HEK293 (cell line): ENCODE measurements around the gene PRDM15.

Experiments
- REPIN1 ChIP-seq: fragments of 450-650 bp; formaldehyde crosslinking; IDR thresholded peaks from 2 replicates; pipeline ENCODE4 v1.5.1; 2017; ENCODE audit warnings: missing biosample characterization, missing genetic modification characterization, low read depth
- YY1 ChIP-seq: fragments of 450-650 bp; formaldehyde crosslinking; IDR thresholded peaks from 2 replicates; pipeline ENCODE4 v1.5.1; 2018; ENCODE audit warnings: missing biosample characterization, missing genetic modification characterization
- ZNF146 ChIP-seq: fragments of 450-650 bp; formaldehyde crosslinking; IDR thresholded peaks from 2 replicates; pipeline ENCODE4 v1.5.1; 2016; ENCODE audit warnings: missing biosample characterization, missing genetic modification characterization
- ZNF16 ChIP-seq: fragments of 450-650 bp; formaldehyde crosslinking; IDR thresholded peaks from 2 replicates; pipeline ENCODE4 v1.5.1; 2016; ENCODE audit warnings: low read depth, missing biosample characterization, missing genetic modification characterization
- ZNF76 ChIP-seq: fragments of 450-650 bp; formaldehyde crosslinking; IDR thresholded peaks from 2 replicates; pipeline ENCODE4; 2016; ENCODE audit warnings: low read depth, missing biosample characterization, missing genetic modification characterization, borderline replicate concordance
- ZNF777 ChIP-seq: fragments of 450-650 bp; formaldehyde crosslinking; IDR thresholded peaks from 2 replicates; pipeline ENCODE4 v1.5.1; 2017; ENCODE audit warnings: missing biosample characterization, missing genetic modification characterization, borderline replicate concordance
- TF ChIP-seq, protein P1 (sequence below): fragments of 450-650 bp; formaldehyde crosslinking; IDR thresholded peaks from 2 replicates; pipeline ENCODE4 v1.5.1; 2016; ENCODE audit warnings: missing biosample characterization, missing genetic modification characterization
- TF ChIP-seq, protein P2 (sequence below): fragments of 450-650 bp; formaldehyde crosslinking; IDR thresholded peaks from 2 replicates; pipeline ENCODE4 v1.5.1; 2016; ENCODE audit warnings: missing biosample characterization, missing genetic modification characterization, borderline replicate concordance
- TF ChIP-seq, protein P3 (sequence below): fragments of 450-650 bp; formaldehyde crosslinking; IDR thresholded peaks from 2 replicates; pipeline ENCODE4 v1.5.1; 2016; ENCODE audit warnings: missing biosample characterization, missing genetic modification characterization
- TF ChIP-seq, protein P4 (sequence below): fragments of 450-650 bp; formaldehyde crosslinking; IDR thresholded peaks from 2 replicates; pipeline ENCODE4 v1.5.1; 2016; ENCODE audit warnings: missing biosample characterization, missing genetic modification characterization

DNA sequence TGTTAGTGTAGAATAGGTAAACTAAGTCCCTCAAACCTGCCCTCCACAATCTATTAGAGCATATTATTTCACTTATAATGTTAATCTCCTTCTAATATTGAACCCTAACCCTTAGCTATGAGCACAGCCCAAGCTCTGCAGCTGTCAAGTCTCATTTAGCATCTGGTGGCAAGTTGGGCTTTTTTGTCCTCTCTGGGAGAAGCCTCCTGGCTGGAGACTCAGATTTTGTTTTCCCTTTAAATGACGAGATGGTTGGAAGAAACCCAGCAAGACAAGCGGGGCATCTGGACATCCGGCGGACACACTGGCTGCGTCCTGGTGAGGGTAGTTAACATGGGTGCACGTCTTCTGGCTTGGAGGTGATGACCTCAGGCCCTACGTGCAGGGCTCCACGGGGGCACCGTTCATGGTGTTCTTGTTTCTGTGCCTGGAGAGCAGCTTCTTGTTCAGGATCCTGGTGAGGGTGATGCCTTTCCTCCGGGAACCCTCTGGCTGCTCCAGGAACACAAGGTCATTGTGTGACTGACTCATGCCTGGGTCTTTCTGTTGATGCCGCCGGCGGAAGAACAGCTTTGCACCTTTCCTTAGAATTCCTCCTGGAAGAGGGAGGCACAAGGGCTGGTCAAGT is 9.7 kb upstream of the PRDM15 start:
- TF ChIP-seq REPIN1 (no peak), YY1 (tag by site-specific recombination) (no peak), ZNF146 (tag by site-specific recombination) (no peak), ZNF16 (tag by site-specific recombination) (no peak), ZNF777 (tag by site-specific recombination) (no peak), ZNF76 (tag by site-specific recombination) (no peak)
- TF ChIP-seq, protein P1, sequence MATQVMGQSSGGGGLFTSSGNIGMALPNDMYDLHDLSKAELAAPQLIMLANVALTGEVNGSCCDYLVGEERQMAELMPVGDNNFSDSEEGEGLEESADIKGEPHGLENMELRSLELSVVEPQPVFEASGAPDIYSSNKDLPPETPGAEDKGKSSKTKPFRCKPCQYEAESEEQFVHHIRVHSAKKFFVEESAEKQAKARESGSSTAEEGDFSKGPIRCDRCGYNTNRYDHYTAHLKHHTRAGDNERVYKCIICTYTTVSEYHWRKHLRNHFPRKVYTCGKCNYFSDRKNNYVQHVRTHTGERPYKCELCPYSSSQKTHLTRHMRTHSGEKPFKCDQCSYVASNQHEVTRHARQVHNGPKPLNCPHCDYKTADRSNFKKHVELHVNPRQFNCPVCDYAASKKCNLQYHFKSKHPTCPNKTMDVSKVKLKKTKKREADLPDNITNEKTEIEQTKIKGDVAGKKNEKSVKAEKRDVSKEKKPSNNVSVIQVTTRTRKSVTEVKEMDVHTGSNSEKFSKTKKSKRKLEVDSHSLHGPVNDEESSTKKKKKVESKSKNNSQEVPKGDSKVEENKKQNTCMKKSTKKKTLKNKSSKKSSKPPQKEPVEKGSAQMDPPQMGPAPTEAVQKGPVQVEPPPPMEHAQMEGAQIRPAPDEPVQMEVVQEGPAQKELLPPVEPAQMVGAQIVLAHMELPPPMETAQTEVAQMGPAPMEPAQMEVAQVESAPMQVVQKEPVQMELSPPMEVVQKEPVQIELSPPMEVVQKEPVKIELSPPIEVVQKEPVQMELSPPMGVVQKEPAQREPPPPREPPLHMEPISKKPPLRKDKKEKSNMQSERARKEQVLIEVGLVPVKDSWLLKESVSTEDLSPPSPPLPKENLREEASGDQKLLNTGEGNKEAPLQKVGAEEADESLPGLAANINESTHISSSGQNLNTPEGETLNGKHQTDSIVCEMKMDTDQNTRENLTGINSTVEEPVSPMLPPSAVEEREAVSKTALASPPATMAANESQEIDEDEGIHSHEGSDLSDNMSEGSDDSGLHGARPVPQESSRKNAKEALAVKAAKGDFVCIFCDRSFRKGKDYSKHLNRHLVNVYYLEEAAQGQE (tag by site-specific recombination): no peak
- TF ChIP-seq, protein P2, sequence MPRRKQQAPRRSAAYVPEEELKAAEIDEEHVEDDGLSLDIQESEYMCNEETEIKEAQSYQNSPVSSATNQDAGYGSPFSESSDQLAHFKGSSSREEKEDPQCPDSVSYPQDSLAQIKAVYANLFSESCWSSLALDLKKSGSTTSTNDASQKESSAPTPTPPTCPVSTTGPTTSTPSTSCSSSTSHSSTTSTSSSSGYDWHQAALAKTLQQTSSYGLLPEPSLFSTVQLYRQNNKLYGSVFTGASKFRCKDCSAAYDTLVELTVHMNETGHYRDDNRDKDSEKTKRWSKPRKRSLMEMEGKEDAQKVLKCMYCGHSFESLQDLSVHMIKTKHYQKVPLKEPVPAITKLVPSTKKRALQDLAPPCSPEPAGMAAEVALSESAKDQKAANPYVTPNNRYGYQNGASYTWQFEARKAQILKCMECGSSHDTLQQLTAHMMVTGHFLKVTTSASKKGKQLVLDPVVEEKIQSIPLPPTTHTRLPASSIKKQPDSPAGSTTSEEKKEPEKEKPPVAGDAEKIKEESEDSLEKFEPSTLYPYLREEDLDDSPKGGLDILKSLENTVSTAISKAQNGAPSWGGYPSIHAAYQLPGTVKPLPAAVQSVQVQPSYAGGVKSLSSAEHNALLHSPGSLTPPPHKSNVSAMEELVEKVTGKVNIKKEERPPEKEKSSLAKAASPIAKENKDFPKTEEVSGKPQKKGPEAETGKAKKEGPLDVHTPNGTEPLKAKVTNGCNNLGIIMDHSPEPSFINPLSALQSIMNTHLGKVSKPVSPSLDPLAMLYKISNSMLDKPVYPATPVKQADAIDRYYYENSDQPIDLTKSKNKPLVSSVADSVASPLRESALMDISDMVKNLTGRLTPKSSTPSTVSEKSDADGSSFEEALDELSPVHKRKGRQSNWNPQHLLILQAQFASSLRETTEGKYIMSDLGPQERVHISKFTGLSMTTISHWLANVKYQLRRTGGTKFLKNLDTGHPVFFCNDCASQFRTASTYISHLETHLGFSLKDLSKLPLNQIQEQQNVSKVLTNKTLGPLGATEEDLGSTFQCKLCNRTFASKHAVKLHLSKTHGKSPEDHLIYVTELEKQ (tag by site-specific recombination): no peak
- TF ChIP-seq, protein P3, sequence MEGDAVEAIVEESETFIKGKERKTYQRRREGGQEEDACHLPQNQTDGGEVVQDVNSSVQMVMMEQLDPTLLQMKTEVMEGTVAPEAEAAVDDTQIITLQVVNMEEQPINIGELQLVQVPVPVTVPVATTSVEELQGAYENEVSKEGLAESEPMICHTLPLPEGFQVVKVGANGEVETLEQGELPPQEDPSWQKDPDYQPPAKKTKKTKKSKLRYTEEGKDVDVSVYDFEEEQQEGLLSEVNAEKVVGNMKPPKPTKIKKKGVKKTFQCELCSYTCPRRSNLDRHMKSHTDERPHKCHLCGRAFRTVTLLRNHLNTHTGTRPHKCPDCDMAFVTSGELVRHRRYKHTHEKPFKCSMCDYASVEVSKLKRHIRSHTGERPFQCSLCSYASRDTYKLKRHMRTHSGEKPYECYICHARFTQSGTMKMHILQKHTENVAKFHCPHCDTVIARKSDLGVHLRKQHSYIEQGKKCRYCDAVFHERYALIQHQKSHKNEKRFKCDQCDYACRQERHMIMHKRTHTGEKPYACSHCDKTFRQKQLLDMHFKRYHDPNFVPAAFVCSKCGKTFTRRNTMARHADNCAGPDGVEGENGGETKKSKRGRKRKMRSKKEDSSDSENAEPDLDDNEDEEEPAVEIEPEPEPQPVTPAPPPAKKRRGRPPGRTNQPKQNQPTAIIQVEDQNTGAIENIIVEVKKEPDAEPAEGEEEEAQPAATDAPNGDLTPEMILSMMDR (tag by site-specific recombination): no peak
- TF ChIP-seq, protein P4, sequence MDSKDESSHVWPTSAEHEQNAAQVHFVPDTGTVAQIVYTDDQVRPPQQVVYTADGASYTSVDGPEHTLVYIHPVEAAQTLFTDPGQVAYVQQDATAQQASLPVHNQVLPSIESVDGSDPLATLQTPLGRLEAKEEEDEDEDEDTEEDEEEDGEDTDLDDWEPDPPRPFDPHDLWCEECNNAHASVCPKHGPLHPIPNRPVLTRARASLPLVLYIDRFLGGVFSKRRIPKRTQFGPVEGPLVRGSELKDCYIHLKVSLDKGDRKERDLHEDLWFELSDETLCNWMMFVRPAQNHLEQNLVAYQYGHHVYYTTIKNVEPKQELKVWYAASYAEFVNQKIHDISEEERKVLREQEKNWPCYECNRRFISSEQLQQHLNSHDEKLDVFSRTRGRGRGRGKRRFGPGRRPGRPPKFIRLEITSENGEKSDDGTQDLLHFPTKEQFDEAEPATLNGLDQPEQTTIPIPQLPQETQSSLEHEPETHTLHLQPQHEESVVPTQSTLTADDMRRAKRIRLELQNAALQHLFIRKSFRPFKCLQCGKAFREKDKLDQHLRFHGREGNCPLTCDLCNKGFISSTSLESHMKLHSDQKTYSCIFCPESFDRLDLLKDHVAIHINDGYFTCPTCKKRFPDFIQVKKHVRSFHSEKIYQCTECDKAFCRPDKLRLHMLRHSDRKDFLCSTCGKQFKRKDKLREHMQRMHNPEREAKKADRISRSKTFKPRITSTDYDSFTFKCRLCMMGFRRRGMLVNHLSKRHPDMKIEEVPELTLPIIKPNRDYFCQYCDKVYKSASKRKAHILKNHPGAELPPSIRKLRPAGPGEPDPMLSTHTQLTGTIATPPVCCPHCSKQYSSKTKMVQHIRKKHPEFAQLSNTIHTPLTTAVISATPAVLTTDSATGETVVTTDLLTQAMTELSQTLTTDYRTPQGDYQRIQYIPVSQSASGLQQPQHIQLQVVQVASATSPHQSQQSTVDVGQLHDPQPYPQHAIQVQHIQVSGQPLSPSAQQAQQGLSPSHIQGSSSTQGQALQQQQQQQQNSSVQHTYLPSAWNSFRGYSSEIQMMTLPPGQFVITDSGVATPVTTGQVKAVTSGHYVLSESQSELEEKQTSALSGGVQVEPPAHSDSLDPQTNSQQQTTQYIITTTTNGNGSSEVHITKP (tag by site-specific recombination): no peak
